SK-N-SH (cell line): Measurements from ENCODE around the gene NYAP2. TPM values are rescaled to one million over a fixed set of nuclear protein-coding genes. Genes with fewer than 3 reads are reported as not detected.

Experiments used
- CTCF ChIA-PET: fragments of 300-600, 350-600 bp; formaldehyde crosslinking; extraction: SDS; loops from one replicate; lab custom pipeline; 2021; lab: Yijun Ruan, JAX
- POLR2A ChIA-PET: fragments of 350-600 bp; sonication (Branson Sonifier 250); formaldehyde crosslinking; extraction: SDS; loops from one replicate; lab custom pipeline; 2020; ENCODE audit warnings: antibody characterized with exemption, inconsistent platforms; lab: Yijun Ruan, JAX
- DNase-seq: peaks from one replicate; pipeline ENCODE4 v3.0.0; 2012
- H2AFZ ChIP-seq: fragments of 200-600 bp; sonication (generic); 2 replicates; pipeline ENCODE4 v1.8.1; 2016; ENCODE audit warnings: antibody characterized with exemption, mild to moderate bottlenecking, low read depth
- H3F3A ChIP-seq: fragments of 200-600 bp; sonication (generic); replicated peaks from 2 replicates; pipeline ENCODE3; 2016; ENCODE audit warnings: antibody characterized with exemption, mild to moderate bottlenecking; ENCODE audit not compliant: insufficient read depth
- H3K27ac ChIP-seq, 2 experiments: fragments of 200-500 bp in 1 of 2; fragments of 200-600 bp in 1 of 2; sonication (Bioruptor generic) in 1 of 2; sonication (generic), shearing (Covaris generic) in 1 of 2; 2 replicates each; pipeline versions ENCODE4 v1.5.1 to v1.6.1; 2014 to 2016; ENCODE audit warnings: low read depth in 2 of 2, inconsistent platforms in 1 of 2, low read length in 1 of 2, mild to moderate bottlenecking in 1 of 2, mixed read lengths in 1 of 2
- H3K27me3 ChIP-seq: fragments of 200-600 bp; sonication (generic), shearing (Covaris generic); 2 replicates; pipeline ENCODE4 v1.6.1; 2016; ENCODE audit warnings: mixed run types; ENCODE audit not compliant: insufficient read depth
- H3K36me3 ChIP-seq, 2 experiments: fragments of 200-500 bp in 1 of 2; fragments of 200-600 bp in 1 of 2; sonication (Bioruptor generic) in 1 of 2; sonication (generic) in 1 of 2; replicated peaks in 1 of 2; 2 replicates each; pipeline versions ENCODE3 to v1.5.1; 2014 to 2016; ENCODE audit warnings: low read length in 1 of 2, mild to moderate bottlenecking in 1 of 2; ENCODE audit not compliant: insufficient read depth in 2 of 2, control insufficient read depth in 1 of 2
- H3K4me1 ChIP-seq, 2 experiments: fragments of 200-500 bp in 1 of 2; fragments of 200-600 bp in 1 of 2; sonication (Bioruptor generic) in 1 of 2; sonication (generic), shearing (Covaris generic) in 1 of 2; 2 replicates each; pipeline versions ENCODE4 v1.5.1 to v1.6.1; 2014 to 2016; ENCODE audit warnings: low read depth in 1 of 2, low read length in 1 of 2, mixed run types in 1 of 2; ENCODE audit not compliant: insufficient read depth in 2 of 2, control insufficient read depth in 1 of 2
- H3K4me2 ChIP-seq: fragments of 200-600 bp; sonication (generic), shearing (Covaris generic); 2 replicates; pipeline ENCODE4 v1.6.1; 2017; ENCODE audit warnings: mixed run types
- H3K4me3 ChIP-seq, 2 experiments: fragments of 200-500 bp in 1 of 2; fragments of 200-600 bp in 1 of 2; sonication (Bioruptor generic) in 1 of 2; sonication (generic), shearing (Covaris generic) in 1 of 2; 2 replicates each; pipeline versions ENCODE4 v1.5.1 to v1.8.1; 2014 to 2016; ENCODE audit warnings: low read depth in 2 of 2, inconsistent platforms in 1 of 2, low read length in 1 of 2, mild to moderate bottlenecking in 1 of 2, mixed read lengths in 1 of 2, moderate library complexity in 1 of 2
- H3K79me2 ChIP-seq: fragments of 200-600 bp; sonication (generic); 2 replicates; pipeline ENCODE4 v1.8.1; 2017; ENCODE audit warnings: mild to moderate bottlenecking; ENCODE audit not compliant: insufficient read depth
- H3K9ac ChIP-seq: fragments of 200-600 bp; sonication (generic); 2 replicates; pipeline ENCODE4 v1.6.1; 2017; ENCODE audit warnings: mixed run types
- H3K9me2 ChIP-seq: fragments of 200-600 bp; sonication (generic); 2 replicates; pipeline ENCODE4 v1.6.1; 2017; ENCODE audit warnings: mixed run types
- H3K9me3 ChIP-seq: fragments of 200-600 bp; sonication (generic); 2 replicates; pipeline ENCODE4 v1.6.1; 2017; ENCODE audit warnings: mixed run types, mild to moderate bottlenecking, moderate library complexity
- H4K20me1 ChIP-seq: fragments of 200-600 bp; sonication (generic); 2 replicates; pipeline ENCODE4 v1.6.1; 2017; ENCODE audit warnings: mild to moderate bottlenecking, mixed run types; ENCODE audit not compliant: insufficient read depth
- CHD2 ChIP-seq: fragments of 150-350 bp; IDR thresholded peaks from 2 replicates; pipeline ENCODE4 v1.6.1; 2018; ENCODE audit warnings: low read length; ENCODE audit not compliant: partially characterized antibody
- EP300 ChIP-seq, 2 experiments: IDR thresholded peaks; 2 replicates each; pipeline versions ENCODE4 v1.4.0 to v1.6.1; 2012; ENCODE audit warnings: borderline replicate concordance in 1 of 2, low read depth in 1 of 2, low read length in 1 of 2
- FOSL2 ChIP-seq: IDR thresholded peaks from 2 replicates; pipeline ENCODE4 v1.4.0; 2012; ENCODE audit warnings: low read depth, mild to moderate bottlenecking, moderate library complexity, borderline replicate concordance
- FOXJ3 ChIP-seq: sonication (generic); formaldehyde crosslinking; IDR thresholded peaks from 2 replicates; pipeline ENCODE4 v1.5.1; 2020; ENCODE audit warnings: mild to moderate bottlenecking, missing genetic modification reagents
- FOXM1 ChIP-seq: IDR thresholded peaks from 2 replicates; pipeline ENCODE4 v1.4.0; 2012; ENCODE audit warnings: low read depth, mild to moderate bottlenecking
- GABPA ChIP-seq: IDR thresholded peaks from 2 replicates; pipeline ENCODE4 v1.4.0; 2012; ENCODE audit warnings: low read depth, mild to moderate bottlenecking
- GATA2 ChIP-seq: sonication (generic); formaldehyde crosslinking; IDR thresholded peaks from 2 replicates; pipeline ENCODE4 v1.5.0; 2020; ENCODE audit warnings: mild to moderate bottlenecking, missing genetic modification reagents
- MXI1 ChIP-seq: IDR thresholded peaks from 2 replicates; pipeline ENCODE4 v1.6.1; 2012; ENCODE audit warnings: mild to moderate bottlenecking, low read depth, low read length, improper control_type of control experiment
- POLR2AphosphoS5 ChIP-seq: IDR thresholded peaks from 2 replicates; pipeline ENCODE4 v1.6.1; 2012; ENCODE audit warnings: low read depth, low read length
- RCOR1 ChIP-seq: fragments of 150-350 bp; IDR thresholded peaks from 2 replicates; pipeline ENCODE4 v1.6.1; 2017; ENCODE audit warnings: antibody characterized with exemption, low read length
- SMC3 ChIP-seq: IDR thresholded peaks from 2 replicates; pipeline ENCODE4 v1.6.1; 2012; ENCODE audit warnings: low read depth, low read length, improper control_type of control experiment
- TCF12 ChIP-seq: IDR thresholded peaks from 2 replicates; pipeline ENCODE4 v1.4.0; 2012
- TEAD4 ChIP-seq: IDR thresholded peaks from 2 replicates; pipeline ENCODE4 v1.4.0; 2012; ENCODE audit warnings: mild to moderate bottlenecking, borderline replicate concordance; ENCODE audit not compliant: insufficient read depth
- WGBS: methylation state at CpG from one replicate; pipeline ENCODE4 v1.1.6; 2017; ENCODE audit warnings: low lambda C conversion rate; 5-methylcytosine and 5-hydroxymethylcytosine counted together
- polyA plus RNA-seq, 3 experiments: library from polyadenylated mRNA; depleted of rRNA; stranded (reverse); fragments of >200 nt; gene quantifications; 2 replicates each; pipeline ENCODE4 v1.2.3, GENCODE V29; 2012
- TF ChIP-seq, protein P1 (sequence below): fragments of 150-350 bp; IDR thresholded peaks from 2 replicates; pipeline ENCODE4 v1.6.1; 2016; ENCODE audit warnings: mild to moderate bottlenecking, low read depth, low read length

The NYAP2 gene
- polyA plus RNA-seq, 1 of the 3 experiments (the other 2 are of a cell fraction), result not detected

- ChIA-PET POLR2A (no interaction called here), CTCF (no interaction called here)
- Histone ChIP-seq H3K79me2 (no peaks in the 10 kb centered on the region), H3K27ac (peak overlapping the region in 1 of 2 experiments; percentile 22; a peak in 2 of 4 replicates), H3K9ac (no peak overlapping the region), H2AFZ (no peak overlapping the region), H3K9me3 (no peaks in the 10 kb centered on the region), H3K4me1 (peaks cover 0 to 11% of the 10 kb centered on the region in 2 experiments; a peak in 2 of 4 replicates), H3F3A (no peaks in the 10 kb centered on the region), H3K4me2 (no peak overlapping the region), H3K4me3 (no peak overlapping the region), H3K9me2 (no peaks in the 10 kb centered on the region), H4K20me1 (no peaks in the 10 kb centered on the region), H3K36me3 (no peaks in the 10 kb centered on the region), H3K27me3 (no peaks in the 10 kb centered on the region)
- DNase-seq, result no peak
- TF ChIP-seq GABPA, result no peak
- TF ChIP-seq RCOR1, result 0 out of 2 replicates have a peak, but pooled peaks have one; percentile 30
- peak in 1 of 2 experiments; percentile 46; a peak in 1 of 4 replicates for TF ChIP-seq EP300 (IDR thresholded peaks at IDR 0.05; ENCODE audit: borderline replicate concordance in 1 of 2, low read depth in 1 of 2, low read length in 1 of 2)
- WGBS, result 32% methylated on average over 1 of the region's 1 CpG
Measured at GRCh38 chr2:225425284-225425683, 25.8 kb downstream of the NYAP2 start.

DNA sequence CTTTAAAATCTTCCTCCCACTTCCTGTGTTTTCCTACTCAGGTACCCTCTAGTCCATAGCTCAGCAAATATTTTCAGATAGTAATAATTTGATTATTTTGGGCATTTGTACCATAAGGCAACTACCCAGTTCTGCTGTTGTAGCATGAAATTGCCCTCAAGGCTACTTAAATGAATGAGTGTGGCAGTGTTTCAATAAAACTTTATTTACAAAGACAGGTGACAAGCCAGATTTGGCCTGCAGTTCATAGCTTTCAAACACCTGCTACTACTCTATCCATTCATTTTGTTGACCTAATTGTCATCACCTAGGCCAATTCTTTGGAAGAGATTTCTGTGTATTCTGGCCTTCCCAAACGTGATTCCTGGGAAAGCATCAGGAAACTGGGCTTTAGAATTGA, 28.9 kb downstream of the NYAP2 start:
- H3K27ac ChIP-seq, result no peak overlapping the region
- no peaks in the 10 kb centered on the region for H4K20me1 ChIP-seq
- no peaks in the 10 kb centered on the region for H3K9me2 ChIP-seq
- H3K79me2 ChIP-seq, result no peaks in the 10 kb centered on the region
- no peak for DNase-seq
- no peak overlapping the region for H3K4me3 ChIP-seq
- H3K27me3 ChIP-seq, result no peaks in the 10 kb centered on the region
- ChIA-PET CTCF (interaction anchor here (0.9 to 2.5 kb wide), 3 partner anchors 8 to 145 kb away, joined by 3 to 7 read pairs (median 5); no protein-coding TSS in a partner anchor), POLR2A (no interaction called here)
- WGBS, result 10% methylated on average over 1 of the region's 1 CpG
- H3K9ac ChIP-seq, result no peak overlapping the region
- TF ChIP-seq RCOR1 (no peak), MXI1 (no peak), FOSL2 (no peak), CHD2 (no peak), GABPA (no peak), FOXM1 (no peak), FOXJ3 (CRISPR knock-in tag) (no peak), GATA2 (no peak), TEAD4 (no peak), TCF12 (no peak), POLR2AphosphoS5 (no peak), SMC3 (no peak)
- TF ChIP-seq, protein P1, sequence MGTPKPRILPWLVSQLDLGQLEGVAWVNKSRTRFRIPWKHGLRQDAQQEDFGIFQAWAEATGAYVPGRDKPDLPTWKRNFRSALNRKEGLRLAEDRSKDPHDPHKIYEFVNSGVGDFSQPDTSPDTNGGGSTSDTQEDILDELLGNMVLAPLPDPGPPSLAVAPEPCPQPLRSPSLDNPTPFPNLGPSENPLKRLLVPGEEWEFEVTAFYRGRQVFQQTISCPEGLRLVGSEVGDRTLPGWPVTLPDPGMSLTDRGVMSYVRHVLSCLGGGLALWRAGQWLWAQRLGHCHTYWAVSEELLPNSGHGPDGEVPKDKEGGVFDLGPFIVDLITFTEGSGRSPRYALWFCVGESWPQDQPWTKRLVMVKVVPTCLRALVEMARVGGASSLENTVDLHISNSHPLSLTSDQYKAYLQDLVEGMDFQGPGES, result no peak
- H3F3A ChIP-seq, result no peaks in the 10 kb centered on the region
- no peaks in the 10 kb centered on the region for H3K36me3 ChIP-seq
- H2AFZ ChIP-seq, result no peak overlapping the region
- no peak overlapping the region for H3K4me2 ChIP-seq
- H3K4me1 ChIP-seq, result peaks cover 0 to 16% of the 10 kb centered on the region in 2 experiments; a peak in 2 of 4 replicates
- H3K9me3 ChIP-seq, result no peaks in the 10 kb centered on the region
